ENCODE results near the gene KCNQ1. TPM values are rescaled to one million over a fixed set of nuclear protein-coding genes. Genes with fewer than 3 reads are reported as not detected.

Gene KCNQ1
- total and polyA plus RNA-seq, 4 donors: 15.4 to 41.7 (median 26.2) TPM

DNA sequence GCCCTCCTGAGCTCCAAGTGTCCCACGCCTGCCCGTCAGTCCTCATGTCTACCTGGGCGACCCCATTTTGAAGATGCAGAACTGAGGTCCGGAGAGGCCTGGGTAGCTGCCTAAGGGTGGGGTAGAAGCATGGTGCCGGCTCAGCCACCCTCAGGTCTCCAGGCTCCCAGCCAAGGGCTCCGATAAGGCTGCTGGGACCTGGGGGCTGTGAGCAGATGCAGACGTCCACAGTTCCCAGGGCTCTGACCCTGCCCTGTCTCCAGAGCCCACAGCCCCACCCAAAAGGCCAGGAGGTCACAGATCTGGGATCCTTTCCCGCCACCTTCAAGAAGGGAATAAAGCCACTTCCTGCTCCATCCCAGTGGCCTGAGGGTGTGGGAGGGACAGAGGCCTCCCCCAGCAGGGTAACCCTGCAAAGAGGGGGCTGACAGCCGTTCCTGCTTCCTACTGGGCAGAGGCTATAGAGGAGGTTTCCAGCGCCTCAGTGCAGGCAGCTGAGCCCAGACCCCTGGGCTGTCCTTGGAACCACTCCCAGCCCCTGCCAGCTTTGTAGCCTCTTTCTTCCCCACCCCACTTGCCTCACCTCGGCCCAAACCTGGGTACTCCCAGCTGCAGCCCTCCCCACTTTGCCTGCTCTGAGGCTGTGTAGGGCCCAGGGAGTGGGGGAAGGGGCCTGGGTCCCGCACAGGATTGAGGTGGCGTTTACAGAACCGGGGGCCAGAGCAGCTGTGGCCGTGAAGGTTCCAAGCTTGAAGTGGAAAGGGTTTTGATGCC lies 355.3 kb downstream of the KCNQ1 start:
- 59 to 78% methylated on average over 15 of the region's 15 CpGs for WGBS, 2 donors
- H3K9me3 ChIP-seq (ENCODE audit: control insufficient read depth in 4 of 4, insufficient read depth in 3 of 4, low read length in 3 of 4): peaks cover 0 to 4% (median 1%) of the 10 kb centered on the region in 4 donors
- no peak overlapping the region for H3K9ac ChIP-seq (ENCODE audit: insufficient read depth in 1 of 2, low read length in 2 of 2)
- no peak for ATAC-seq (ENCODE audit: insufficient read depth, low FRiP score)
- no peak overlapping the region for H3K4me3 ChIP-seq
- no peaks in the 10 kb centered on the region for H3K27me3 ChIP-seq (ENCODE audit: control insufficient read depth in 3 of 3, insufficient read depth in 3 of 3, low read length in 2 of 3)
- TF ChIP-seq, protein P1, sequence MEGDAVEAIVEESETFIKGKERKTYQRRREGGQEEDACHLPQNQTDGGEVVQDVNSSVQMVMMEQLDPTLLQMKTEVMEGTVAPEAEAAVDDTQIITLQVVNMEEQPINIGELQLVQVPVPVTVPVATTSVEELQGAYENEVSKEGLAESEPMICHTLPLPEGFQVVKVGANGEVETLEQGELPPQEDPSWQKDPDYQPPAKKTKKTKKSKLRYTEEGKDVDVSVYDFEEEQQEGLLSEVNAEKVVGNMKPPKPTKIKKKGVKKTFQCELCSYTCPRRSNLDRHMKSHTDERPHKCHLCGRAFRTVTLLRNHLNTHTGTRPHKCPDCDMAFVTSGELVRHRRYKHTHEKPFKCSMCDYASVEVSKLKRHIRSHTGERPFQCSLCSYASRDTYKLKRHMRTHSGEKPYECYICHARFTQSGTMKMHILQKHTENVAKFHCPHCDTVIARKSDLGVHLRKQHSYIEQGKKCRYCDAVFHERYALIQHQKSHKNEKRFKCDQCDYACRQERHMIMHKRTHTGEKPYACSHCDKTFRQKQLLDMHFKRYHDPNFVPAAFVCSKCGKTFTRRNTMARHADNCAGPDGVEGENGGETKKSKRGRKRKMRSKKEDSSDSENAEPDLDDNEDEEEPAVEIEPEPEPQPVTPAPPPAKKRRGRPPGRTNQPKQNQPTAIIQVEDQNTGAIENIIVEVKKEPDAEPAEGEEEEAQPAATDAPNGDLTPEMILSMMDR (IDR thresholded peaks at IDR 0.05; ENCODE audit: control extremely low read depth, extremely low read depth): no peak
- H3K4me1 ChIP-seq (ENCODE audit: control insufficient read depth in 5 of 5, insufficient read depth in 5 of 5, low read length in 5 of 5): peaks cover 0 to 16% (median 9%) of the 10 kb centered on the region in 5 donors
- no peaks in the 10 kb centered on the region for H3K36me3 ChIP-seq (ENCODE audit: control insufficient read depth in 4 of 4, insufficient read depth in 4 of 4, low read length in 4 of 4)
- no peak overlapping the region for H3K27ac ChIP-seq (ENCODE audit: low read depth in 1 of 2, low read length in 1 of 2)
- peak in 1 of 3 donors; percentile 26 for DNase-seq

DNA sequence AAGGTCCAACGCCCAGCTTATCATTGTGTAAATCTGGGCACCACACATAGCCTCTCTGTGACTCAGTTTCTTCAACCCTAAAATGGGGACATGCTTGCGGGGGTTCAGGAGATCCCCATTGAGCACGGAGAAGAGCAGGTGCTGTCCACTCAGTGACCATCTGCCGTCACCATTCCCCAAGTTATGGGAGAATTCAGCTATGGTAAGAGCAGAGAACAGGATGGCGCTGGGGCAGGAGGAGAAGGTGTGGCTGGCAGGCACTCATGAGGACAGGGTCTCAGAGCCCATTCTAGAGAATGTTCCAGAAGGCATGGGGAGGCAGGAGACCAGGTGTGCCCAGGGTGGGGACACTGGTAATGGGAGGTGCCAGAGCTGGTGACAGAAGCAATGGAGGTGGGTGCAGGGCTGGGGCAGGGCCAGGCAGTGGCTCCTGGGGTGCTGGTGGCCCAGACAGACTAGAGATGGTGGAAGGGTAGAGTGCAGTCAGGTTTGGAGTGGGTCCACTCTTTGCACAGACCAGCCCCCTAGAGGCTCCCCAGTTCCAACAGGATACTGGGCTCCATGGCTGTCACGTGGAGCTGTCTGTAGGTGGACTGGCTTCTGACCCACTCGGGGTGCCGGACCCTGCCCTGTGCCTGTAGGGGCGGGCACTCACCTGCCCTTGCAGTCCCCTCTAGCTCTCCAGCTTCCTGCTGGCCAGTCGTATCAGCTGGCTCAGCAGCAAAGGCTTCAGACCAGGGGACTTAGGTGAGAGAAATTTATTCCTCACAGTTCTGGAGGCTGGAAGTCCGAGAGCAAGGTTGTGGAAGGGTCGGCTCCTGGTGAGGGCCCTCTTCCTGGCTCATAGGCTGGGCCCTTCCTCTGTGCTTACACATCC lies 356.1 kb downstream of the KCNQ1 start:
- no peak overlapping the region for H3K9ac ChIP-seq (ENCODE audit: insufficient read depth in 1 of 2, low read length in 2 of 2)
- no peaks in the 10 kb centered on the region for H3K36me3 ChIP-seq (ENCODE audit: control insufficient read depth in 4 of 4, insufficient read depth in 4 of 4, low read length in 4 of 4)
- peaks cover 0 to 20% (median 9%) of the 10 kb centered on the region in 5 donors for H3K4me1 ChIP-seq (ENCODE audit: control insufficient read depth in 5 of 5, insufficient read depth in 5 of 5, low read length in 5 of 5)
- peaks cover 0 to 4% (median 1%) of the 10 kb centered on the region in 4 donors for H3K9me3 ChIP-seq (ENCODE audit: control insufficient read depth in 4 of 4, insufficient read depth in 3 of 4, low read length in 3 of 4)
- H3K4me3 ChIP-seq: no peak overlapping the region
- 92 to 93% methylated on average over 12 of the region's 12 CpGs for WGBS, 2 donors
- TF ChIP-seq, protein P1 (IDR thresholded peaks at IDR 0.05; ENCODE audit: control extremely low read depth, extremely low read depth): no peak
- no peaks in the 10 kb centered on the region for H3K27me3 ChIP-seq (ENCODE audit: control insufficient read depth in 3 of 3, insufficient read depth in 3 of 3, low read length in 2 of 3)
- DNase-seq (peak in 1 of 3 donors; percentile 14), ATAC-seq (ENCODE audit: insufficient read depth, low FRiP score) (no peak)
- H3K27ac ChIP-seq (ENCODE audit: low read depth in 1 of 2, low read length in 1 of 2): no peak overlapping the region

DNA sequence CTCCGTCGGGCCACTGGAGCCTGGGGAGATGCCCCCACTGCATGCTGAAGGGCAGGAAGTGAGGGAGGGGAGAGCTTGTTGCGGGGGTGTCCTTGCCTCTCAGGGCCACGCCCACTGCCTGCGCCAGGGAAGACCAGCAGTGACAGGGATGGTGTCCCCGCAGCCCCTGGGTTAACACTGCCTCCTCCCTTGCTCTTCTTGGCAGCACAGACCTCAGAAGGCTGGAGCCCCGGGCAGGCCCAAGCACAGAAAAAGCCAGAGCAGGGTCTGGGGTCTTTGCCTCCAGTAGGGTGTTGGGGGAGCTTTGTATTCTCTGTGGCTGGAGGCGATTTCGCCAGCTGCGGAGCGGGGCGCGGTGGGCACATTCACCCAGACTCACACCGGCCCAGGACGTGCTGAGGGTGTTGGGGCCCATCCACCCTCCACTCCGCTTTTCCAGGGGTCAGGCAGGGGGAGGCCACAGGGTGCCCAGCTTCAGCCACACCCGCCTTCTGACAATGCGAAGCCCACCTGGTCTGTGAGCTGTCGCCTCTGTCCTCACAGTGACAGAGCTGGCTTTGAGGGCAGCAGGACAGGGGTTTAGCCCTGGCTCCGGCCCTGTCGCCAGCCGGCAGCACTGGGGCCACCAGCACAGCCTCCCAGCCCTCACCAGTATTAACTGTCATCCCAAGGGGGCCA lies 357.0 kb downstream of the KCNQ1 start:
- Histone ChIP-seq H3K9ac (ENCODE audit: insufficient read depth in 1 of 2, low read length in 2 of 2) (no peak overlapping the region), H3K27ac (ENCODE audit: low read depth in 1 of 2, low read length in 1 of 2) (no peak overlapping the region), H3K27me3 (ENCODE audit: control insufficient read depth in 3 of 3, insufficient read depth in 3 of 3, low read length in 2 of 3) (no peaks in the 10 kb centered on the region), H3K36me3 (ENCODE audit: control insufficient read depth in 4 of 4, insufficient read depth in 4 of 4, low read length in 4 of 4) (no peaks in the 10 kb centered on the region), H3K4me3 (no peak overlapping the region), H3K4me1 (ENCODE audit: control insufficient read depth in 5 of 5, insufficient read depth in 5 of 5, low read length in 5 of 5) (peaks cover 0 to 29% (median 13%) of the 10 kb centered on the region in 5 donors), H3K9me3 (ENCODE audit: control insufficient read depth in 4 of 4, insufficient read depth in 3 of 4, low read length in 3 of 4) (peaks cover 0 to 4% (median 1%) of the 10 kb centered on the region in 4 donors)
- no peak for ATAC-seq (ENCODE audit: insufficient read depth, low FRiP score)
- peak in 1 of 3 donors; percentile 11 for DNase-seq
- 91 to 93% methylated on average over 22 of the region's 22 CpGs for WGBS, 2 donors
- TF ChIP-seq, protein P1 (IDR thresholded peaks at IDR 0.05; ENCODE audit: control extremely low read depth, extremely low read depth): no peak
